H1 (cell line): ENCODE measurements around the gene CGAS.
"Not testable (repeated sequence)": the region's sequence is repeated elsewhere in the genome, so short reads cannot be mapped to it uniquely, and the experiment has no call there.

Source experiments
- CREB1 ChIP-seq: IDR thresholded peaks from 2 replicates; pipeline ENCODE4 v1.6.1; 2012; ENCODE audit warnings: inconsistent platforms
- CTCF ChIP-seq, 3 experiments: IDR thresholded peaks; 1 replicate in 2 of 3; 2 replicates in 1 of 3; pipeline versions ENCODE4 v1.5.1 to v1.6.1; 2011; ENCODE audit warnings: low read length in 3 of 3, mild to moderate bottlenecking in 3 of 3, inconsistent platforms in 2 of 3, low read depth in 1 of 3, moderate library complexity in 1 of 3; ENCODE audit not compliant: insufficient read depth in 1 of 3; ENCODE audit errors: control extremely low read depth in 1 of 3
- EZH2 ChIP-seq: fragments of 200-600 bp; sonication (generic); IDR thresholded peaks from 2 replicates; pipeline ENCODE4 v1.7.1; 2012; ENCODE audit warnings: low read depth, mild to moderate bottlenecking, moderate library complexity, low read length, inconsistent platforms; ENCODE audit not compliant: severe bottlenecking
- POLR2A ChIP-seq, 2 experiments: IDR thresholded peaks; 1 replicate in 1 of 2; 2 replicates in 1 of 2; pipeline ENCODE4 v1.6.1; 2011; ENCODE audit warnings: low read depth in 2 of 2, low read length in 2 of 2, mild to moderate bottlenecking in 2 of 2; ENCODE audit errors: control extremely low read depth in 1 of 2

- not testable (repeated sequence) for TF ChIP-seq POLR2A (IDR thresholded peaks at IDR 0.05; ENCODE audit: control extremely low read depth in 1 of 2, low read depth in 2 of 2, low read length in 2 of 2); CREB1; CTCF (IDR thresholded peaks at IDR 0.05; ENCODE audit: control extremely low read depth in 1 of 3, insufficient read depth in 1 of 3, low read depth in 1 of 3, low read length in 3 of 3); EZH2
Measured at GRCh38 chr6:73392188-73392587, 59.9 kb downstream of the CGAS start.
